Lung microvascular endothelial cell (primary cell): Measurements from ENCODE around the gene MYH7. TPM values are rescaled to one million over a fixed set of nuclear protein-coding genes. Genes with fewer than 3 reads are reported as not detected.
"Not testable (repeated sequence)": the region's sequence is repeated elsewhere in the genome, so short reads cannot be mapped to it uniquely, and the experiment has no call there.

Experiments
- DNase-seq, 2 donors: peaks; one replicate each; pipeline versions ENCODE4 v3.0.0 to v3.0.0-alpha.2; 2010; ENCODE audit warnings: low read depth in 2 of 2
- total RNA-seq: library from RNA; depleted of rRNA; stranded (reverse); fragments of >200 nt; gene quantifications from 2 replicates; pipeline ENCODE4 v1.2.1, GENCODE V29; 2014

MYH7 gene
- total RNA-seq, 1 donor from 2014 or later: not detected

DNA sequence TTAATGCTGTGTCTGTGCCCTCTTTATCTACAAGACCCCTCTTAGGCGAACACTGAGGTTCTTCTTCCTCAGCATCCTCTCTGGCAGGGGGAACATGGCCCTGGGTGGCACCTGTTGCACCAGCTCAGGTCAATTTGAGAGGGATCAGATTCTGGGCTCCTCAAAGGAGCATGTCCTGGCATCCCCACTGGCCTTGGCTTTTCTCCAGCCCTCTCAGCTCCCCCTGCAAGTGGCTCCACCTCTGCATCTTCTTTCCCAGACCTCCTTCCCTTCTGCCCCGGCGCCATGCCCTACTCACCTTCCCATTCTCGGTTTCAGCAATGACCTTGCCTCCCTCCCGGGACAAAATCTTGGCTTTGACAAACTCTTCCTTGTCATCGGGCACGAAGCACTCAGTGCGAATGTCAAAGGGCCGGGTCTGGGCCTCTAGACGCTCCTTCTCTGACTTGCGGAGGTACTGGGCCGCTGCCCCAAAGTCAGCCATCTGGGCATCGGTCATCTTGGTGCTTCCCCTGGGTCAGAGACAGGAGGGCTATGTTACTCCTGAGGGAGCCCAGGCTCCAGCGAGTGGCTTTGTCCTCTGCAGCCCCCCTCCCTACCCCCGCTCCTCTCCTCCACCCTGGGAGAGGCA is 28.6 kb downstream of the MYH7 start:
- DNase-seq: no peak

DNA sequence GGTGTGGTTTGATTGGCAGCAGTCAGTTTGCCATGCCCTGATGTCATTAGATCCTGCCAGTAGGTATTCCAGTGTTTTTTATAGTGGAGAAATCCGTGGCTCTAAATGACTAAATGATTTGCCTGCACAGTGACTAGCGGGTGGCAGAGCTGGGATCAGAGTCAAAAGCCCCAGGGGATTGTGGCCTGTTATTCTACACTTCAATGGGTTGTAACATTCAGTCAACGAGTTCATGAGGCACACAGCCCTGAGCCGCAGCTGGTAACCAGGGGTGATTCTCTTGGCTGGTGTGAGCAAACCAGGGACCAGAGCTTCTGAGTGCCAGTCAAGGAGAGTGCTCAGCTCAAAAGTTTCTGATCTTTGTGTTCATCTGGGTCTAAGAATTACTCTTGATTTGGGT is 29.2 kb downstream of the MYH7 start:
- DNase-seq: no peak

DNA sequence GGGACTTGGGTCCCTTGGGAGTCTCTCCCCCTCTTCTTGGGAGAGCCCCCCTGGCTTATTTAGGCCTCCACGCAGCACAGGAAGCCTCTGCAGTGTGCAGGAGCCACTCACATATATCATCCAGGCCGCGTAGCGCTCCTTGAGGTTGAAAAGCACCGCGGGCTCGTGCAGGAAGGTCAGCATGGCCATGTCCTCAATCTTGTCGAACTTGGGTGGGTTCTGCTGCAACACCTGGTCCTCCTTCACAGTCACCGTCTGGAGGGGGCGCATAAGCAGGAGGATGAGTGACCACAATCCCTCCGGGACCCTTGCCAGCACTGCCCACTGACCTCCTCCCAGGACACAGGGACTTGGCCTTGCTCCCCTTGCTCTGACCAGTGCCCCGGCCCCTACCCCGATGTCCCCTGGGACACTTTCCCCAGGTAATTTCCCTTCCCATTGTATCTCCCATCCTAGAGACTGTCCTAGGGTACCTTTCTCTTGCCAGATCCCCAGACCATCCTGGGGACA is 29.9 kb downstream of the MYH7 start:
- no peak for DNase-seq

DNA sequence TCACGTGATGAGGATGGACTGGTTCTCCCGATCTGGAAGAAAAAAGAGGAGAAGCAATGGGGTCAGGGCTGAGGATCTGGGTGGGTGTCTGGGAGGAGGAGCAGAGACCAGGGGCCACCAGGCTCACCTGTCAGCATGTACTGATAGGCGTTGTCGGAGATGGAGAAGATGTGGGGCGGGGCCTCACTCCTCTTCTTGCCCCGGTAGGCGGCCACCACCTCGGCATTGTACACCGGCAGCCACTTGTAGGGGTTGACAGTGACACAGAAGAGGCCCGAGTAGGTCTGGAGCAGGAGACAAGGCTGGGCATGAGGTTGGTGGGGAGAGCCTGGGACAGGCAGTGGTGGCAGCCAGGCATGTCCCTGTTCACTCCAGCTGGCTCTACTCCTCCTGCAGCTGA is 30.4 kb downstream of the MYH7 start:
- DNase-seq: no peak

DNA sequence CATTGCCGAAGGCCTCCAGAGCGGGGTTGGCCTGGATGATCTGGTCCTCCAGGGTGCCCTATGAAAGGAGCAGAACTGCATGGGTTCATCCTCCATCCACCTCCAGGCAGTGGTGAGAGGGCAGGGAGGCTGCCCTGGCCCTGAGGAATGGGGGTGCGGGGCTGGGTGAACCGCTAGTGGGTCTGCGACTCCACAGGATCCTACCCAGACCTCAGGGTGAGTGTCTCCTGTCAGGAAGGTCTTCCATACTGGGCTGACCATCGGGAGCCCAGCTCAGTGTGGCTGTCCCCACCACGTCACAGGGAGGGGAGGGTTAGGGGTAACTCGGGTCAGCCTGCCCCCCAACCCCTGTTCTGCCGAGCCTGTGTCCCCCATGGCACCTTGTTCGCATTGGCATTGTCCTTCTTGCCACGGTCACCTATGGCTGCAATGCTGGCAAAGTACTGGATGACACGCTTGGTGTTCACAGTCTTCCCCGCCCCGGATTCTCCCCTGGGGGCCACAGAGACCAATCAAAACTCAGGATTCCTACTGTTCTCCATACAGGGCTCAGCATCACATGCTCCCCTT is 31.0 kb downstream of the MYH7 start:
- DNase-seq: no peak

DNA sequence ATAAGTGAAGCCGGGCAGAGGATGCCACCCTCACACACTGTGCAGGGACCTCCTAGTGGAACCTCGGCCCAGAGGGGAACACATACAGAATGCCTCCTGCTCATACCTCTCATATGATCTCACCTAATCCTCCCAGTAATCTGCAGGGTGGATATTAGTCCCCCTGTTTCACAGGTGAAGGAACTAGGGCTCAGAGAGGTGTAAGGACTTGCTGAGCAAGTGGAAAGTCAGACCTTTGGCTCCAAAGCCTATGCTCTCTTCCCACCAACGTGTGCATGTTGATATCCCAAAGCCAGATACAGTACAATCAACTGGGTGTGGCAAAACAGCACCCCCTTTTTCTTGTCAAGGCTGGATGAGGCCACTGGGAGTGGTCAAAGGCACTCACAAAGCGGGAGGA is 31.6 kb downstream of the MYH7 start:
- DNase-seq: no peak

DNA sequence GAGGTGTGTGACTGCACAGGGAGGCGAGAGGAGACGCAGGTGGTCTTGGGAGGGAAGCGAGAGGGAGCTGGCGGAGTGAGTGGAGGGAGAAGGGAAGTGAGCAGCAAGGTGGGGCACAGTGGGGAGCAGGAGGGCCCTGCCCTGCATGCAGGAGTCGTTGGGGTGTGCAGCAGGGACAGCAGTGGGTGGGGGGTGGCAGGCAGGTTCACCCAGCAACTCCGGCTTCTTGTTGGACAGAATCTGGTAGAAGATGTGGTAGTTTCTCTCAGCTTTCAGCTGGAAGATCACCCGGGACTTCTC is 32.4 kb downstream of the MYH7 start:
- no peak for DNase-seq

DNA sequence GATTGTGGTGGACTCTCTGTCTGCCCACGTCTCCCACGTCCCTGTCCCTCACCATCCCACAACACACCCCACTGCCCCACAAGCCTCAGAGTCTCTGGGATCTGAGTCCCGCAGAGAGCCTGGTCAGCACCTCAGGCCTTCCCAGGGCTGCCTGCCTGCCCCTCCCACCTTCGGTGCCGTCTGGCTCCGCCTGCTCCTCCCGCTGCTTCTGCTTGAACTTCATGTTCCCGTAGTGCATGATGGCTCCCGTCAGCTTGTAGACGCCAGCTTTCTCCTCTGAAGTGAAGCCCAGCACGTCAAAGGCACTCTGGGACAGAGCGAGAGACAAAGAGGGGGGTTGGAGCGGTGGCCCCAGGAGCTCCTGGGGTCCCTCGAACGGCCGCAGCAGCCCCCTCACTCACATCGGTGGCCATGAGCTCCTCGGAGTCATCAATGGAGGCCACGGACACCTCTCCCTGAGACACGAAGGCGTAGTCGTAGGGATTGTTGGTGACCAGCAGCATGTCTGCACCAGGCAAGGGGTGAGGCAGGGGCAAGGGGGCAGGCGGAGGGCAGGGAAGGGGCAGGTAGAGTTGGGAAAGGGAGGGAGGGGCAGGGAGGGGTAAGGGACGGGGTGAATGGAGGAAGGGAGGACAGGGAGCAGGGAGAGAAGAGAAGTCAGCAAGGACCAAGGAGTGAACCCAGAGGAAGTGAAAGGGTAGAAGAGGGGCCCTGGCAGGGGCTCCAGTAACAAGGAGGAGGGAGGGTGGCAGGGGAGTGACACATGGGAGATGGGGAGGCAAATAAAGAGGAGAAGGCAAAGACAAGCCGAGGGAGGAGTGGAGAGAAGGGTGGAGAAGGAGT is 32.9 kb downstream of the MYH7 start:
- DNase-seq: no peak

DNA sequence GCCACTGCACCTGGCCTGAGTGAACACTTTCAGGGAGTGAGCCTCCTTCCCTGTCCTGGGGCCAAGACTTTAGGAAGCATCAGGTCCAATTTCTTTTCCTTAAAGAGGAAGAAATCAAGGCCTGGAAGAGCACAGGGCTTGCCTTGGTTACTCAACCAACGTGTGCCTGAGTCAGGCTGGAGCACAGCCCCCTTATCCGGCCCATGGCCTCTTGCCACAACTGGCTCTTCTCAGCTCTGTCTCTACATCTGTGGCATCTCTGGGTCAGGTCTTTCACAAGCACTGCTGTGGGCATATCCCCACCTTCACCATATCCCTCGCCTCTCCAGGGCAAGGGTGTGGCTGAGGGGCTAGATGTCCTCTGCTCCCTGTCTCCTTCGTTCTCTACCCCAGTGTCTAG is 34.2 kb downstream of the MYH7 start:
- no peak for DNase-seq

DNA sequence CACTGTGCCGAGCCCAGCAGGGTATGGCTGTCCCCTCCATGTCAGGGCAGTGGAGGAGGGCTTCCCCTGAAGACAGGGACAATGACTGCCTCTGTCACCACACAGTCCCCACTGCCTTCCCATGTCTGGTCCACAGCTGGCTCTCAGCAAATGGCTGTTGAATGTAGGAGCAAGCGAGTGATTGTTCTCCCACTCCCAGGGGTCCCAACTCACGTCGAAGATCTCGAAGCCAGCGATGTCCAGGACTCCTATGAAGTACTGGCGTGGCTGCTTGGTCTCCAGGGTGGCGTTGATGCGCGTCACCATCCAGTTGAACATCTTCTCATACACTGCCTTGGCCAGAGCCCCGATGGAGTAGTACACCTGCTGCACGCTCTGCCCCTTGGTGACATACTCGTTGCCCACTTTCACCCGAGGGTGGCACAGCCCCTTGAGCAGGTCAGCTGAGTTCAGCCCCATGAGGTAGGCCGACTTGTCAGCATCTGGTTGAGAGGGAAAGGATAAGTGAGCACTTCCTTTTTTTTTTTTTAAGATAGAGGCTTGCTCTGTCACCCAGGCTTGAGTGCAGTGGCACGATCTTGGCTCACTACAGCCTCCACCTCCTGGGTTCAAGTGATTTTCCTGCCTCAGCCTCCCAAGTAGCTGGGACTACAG is 34.8 kb downstream of the MYH7 start:
- not testable (repeated sequence) for DNase-seq

DNA sequence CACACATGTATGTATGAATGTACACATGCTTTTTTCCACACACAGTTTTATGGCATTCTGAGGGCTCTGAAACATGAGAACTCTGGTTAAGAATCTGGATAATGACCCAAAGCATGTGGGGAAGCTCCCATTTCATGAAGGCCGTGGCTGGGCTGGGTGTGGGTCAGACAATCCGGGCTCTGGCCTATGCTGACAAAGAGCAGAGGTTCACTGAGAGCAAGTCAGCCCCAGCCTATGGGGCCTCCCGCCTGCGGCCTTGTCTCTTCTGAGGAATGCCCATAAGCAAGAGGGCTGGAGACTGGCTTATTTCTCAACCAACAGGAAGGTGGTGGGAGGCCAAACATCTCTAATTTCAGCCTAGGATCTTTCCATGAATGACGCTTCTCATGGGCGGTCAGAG is 35.9 kb downstream of the MYH7 start:
- no peak for DNase-seq

DNA sequence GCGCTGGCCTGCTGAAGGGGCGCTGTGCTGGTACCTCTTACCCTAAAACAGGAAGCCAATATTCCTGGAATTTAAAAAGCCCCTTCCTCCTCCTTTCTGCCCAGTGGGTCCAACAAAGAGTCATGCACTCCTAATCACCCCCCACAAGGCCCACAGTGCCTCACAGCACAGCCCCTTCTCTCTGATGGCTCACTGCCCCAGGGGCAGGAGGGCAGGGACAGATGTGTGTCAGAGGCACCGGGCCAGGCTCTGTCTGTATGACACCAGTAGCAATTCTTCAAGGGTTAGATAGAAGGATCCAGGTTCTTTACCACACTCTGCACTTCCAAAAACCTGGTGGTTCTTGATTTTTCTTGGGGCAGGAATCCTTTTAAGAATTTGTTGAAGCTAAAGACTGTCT is 36.3 kb downstream of the MYH7 start:
- no peak for DNase-seq

DNA sequence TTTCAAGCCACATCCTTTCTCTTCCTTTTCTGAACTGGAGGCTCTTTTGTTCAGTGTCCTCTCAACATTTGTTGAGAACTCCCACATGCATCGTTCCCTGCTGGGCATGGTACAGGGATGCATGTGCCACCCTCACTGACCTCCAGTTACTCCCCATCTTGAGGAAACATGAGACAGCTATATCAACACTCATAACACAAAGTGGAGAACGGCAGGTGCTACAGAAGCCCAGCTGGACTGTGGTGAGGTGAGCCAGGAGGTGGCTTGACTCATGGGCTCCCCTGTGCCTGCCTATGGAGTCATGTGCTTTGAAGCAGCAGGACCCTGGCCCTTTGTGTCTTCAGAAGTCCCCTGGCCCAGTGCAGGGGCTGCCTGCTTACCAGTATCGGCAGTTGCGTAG is 37.1 kb downstream of the MYH7 start:
- no peak for DNase-seq

DNA sequence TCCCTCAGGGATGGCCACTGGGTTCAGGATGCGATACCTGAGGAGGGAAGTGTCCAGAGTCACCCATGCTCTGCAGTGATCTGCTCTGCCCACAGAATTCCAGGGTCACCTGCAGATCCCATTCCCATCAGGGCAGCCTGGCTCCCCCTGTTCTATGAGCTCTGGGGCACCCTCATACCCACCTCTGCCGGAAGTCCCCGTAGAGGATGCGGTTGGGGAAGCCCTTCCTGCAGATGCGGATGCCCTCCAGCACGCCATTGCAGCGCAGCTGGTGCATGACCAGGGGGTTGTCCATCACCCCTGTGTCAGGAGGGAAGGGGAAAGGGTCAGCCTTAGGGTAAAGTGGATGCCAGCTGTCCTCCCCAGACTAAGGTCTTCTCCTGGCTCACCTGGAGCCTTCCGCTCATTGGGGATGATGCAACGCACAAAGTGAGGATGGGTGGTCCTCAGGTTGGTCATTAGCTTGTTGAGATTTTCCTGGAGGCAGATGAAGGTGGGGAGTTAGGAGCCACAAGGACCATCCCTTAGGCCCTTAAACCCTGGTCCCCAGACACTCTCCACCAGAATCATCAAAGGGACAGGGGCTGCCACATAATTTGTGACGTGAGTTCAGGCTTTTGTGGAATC is 38.6 kb downstream of the MYH7 start:
- no peak for DNase-seq

DNA sequence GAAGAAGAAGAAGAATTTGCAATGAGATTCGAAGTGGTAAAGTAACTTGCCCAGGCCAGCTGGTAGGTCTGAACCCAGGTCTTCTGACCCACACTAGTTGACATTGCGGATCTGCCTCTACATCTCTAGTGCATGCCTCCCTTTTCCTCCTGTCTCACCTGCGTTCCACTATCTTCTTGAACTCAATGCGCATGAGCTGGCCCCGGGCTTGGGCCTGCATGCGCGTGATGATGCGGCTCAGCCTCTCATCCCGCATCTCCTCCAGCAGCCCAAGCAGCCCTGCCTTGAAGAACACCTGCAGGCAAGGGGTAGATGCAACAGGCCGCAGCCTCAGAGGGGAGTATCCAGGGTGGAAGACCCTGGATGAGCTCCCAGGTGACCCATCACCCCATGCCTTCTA is 39.3 kb downstream of the MYH7 start:
- DNase-seq: no peak

DNA sequence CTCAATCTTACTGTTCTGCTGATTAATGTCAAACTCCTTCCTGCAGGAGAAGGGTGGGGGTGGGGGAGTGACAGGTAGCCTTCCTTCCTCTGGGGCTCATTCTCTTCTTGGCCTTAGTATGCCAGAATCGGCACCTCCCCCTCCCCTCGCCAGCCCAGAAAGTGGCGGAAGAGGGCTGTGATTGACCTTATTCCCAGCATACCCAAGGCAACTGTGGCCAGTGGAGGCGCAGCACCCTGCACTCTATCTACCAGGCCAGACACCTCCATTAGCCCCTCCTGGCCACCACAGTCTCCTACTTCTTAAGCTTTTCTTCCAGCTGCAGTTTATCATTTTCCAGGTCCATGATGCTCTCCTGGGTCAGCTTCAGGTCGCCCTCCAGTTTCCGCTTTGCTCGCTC is 42.8 kb downstream of the MYH7 start:
- no peak for DNase-seq

DNA sequence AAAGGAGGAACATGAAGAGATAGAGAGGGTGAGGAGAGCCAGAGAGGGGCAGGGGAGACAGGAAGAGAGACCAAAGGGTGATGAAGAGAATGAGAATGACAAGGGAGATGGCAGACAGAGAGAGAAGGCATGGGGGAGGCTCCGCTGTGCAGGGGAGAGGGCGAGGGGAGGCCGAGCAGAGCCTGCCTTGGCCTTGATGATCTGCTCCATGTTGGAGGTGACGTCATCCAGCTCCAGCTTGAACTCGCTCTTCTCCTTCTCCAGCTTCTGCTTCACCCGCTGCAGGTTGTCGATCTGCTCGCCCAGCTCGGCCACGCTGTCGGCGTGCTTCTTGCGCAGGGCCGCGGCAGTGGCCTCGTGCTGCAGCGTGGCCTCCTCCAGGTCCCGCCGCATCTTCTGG is 45.6 kb downstream of the MYH7 start:
- DNase-seq: not testable (repeated sequence)

DNA sequence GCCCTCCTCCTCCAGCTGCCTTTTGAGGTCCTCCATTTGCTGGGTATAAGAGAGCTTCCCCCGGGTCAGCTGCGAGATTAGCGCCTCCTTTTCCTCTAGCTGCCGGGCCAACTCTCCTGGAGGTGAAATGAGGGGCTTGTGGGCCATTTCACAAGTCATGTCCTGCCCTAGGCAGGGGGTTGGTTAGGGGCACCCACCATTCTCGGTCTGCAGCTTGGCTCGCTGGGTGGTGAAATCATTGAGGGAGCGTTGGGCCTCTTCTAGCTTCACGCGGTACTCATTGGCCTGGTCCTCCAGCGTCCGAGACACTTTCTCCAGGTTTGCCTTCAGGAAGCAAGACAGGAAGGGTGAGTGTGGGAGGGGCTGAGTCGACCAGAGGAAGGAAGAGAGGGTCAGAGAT is 46.1 kb downstream of the MYH7 start:
- no peak for DNase-seq

DNA sequence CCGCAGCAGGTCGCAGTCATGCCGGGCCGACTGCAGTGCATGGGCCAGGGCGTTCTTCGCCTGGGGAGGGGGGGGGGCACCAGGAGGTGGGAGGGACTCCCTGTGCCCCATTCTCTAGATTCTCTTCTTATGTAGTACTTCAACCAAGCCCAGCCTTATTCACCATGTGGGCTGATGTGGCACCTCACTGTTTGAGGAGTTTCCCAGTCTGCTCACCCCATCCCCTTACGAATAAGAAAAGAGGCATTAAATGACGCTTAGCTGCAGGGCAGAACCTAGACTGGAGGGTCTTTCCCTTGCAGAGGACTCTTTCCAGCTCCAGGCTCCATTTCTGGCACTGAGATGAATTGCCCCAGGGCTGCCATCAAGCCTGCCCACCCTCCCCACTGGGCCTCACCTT is 46.5 kb downstream of the MYH7 start:
- no peak for DNase-seq

DNA sequence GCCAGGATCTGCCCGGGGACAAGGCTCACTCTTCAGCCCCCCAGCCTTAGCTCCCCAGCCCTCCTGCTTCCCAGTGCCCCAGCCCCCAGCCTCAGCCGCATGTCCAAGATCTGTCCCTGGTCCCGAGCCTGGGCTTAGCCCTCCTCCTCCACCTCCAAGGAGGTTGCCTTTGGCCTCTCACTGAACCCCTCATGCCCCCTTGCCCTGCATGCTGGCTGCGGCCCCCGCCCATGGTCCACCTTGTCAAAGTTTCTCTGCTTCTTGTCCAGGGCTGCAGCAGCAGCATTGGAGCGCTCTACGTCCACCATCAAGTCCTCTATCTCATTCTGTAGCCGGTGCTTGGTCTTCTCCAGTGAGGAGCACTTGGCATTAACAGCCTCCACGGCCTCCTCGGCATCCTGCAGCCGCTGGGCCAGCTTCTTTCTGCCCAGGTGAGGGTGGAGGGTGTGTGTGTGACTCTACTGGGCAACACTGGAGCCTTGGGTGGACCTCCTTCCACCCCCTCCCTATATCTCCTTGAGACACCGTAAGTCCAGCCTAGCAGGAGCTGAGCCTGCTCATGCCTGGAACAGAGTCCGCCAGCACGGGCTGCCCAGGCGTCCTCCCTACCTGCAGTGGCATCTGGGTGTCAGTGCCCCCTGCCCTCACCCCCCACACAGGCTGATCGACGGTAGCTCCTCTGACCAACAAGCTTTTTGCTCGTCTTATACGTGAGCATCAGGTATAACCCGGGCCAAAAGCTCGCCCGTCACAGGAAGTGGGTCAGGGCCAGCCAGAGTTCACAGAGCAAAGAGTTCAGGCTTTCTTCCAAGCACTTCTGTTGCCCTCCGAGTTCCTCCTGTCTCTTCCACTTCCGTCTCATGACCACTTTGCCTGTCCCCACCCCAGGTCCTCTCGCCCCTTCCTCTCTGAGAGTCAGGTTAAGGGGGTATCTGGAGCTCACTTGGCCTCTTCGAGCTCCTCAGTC is 47.3 kb downstream of the MYH7 start:
- DNase-seq: no peak

DNA sequence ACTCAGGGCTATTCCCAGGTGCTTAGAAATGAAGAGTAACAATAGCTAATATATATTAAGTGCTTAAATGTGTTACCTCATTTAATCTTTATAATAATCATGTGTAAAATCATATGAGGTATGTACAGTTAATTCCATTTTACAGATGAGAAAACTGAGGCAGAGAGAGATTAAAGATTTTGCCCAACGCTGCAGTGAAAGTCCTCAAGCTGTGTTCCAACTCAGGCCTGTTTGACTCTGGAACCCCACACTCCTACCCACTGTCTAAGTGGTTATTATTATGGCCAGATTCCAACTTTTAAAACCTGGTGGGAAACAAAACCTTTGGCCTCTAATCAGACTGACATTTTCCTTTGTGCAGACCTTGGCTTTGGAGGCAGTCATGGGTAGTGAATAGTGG is 48.5 kb downstream of the MYH7 start:
- DNase-seq: no peak
